Activated T-cell treated with anti-CD3 and anti-CD28 coated beads for 1 hour (primary cell): ENCODE results near the gene LZIC.
A peak's percentile ranks its signal among the peaks of the same experiment; 100 is the strongest.
"Not testable (repeated sequence)": the region's sequence is repeated elsewhere in the genome, so short reads cannot be mapped to it uniquely, and the experiment has no call there.

Experiments used
- DNase-seq: peaks from one replicate; pipeline ENCODE4 v3.0.0-alpha.2; 2020; ENCODE audit warnings: low read depth

Gene LZIC

GRCh38 chr1:9942939-9943788 is at the start of gene LZIC, which contains the start of gene NMNAT1:
LZIC (minus strand) TSS chr1:9943391; CDS start chr1:9936619, 6,772 bp downstream.
NMNAT1 (plus strand) TSS chr1:9943475; CDS start chr1:9972074, 28,599 bp downstream.
- peak; percentile 80 for DNase-seq

GRCh38 chr1:9992910-9993309 is 49.7 kb upstream of the LZIC start:
- no peak for DNase-seq

- no peak for DNase-seq
Measured at GRCh38 chr1:9990944-9991343, 47.8 kb upstream of the LZIC start.

GRCh38 chr1:9989773-9990172 is 46.6 kb upstream of the LZIC start:
- no peak for DNase-seq

- DNase-seq, result no peak
Measured at GRCh38 chr1:9985001-9985400, 41.8 kb upstream of the LZIC start.

GRCh38 chr1:9984253-9984652 is 41.1 kb upstream of the LZIC start:
- no peak for DNase-seq

GRCh38 chr1:9960706-9961562 is 17.7 kb upstream of the LZIC start:
- DNase-seq, result no peak

- DNase-seq, result no peak
Measured at GRCh38 chr1:9960011-9960410, 16.8 kb upstream of the LZIC start.

- no peak for DNase-seq
Measured at GRCh38 chr1:9957726-9958125, 14.5 kb upstream of the LZIC start.

- DNase-seq, result no peak
Measured at GRCh38 chr1:9946315-9946714, 3.1 kb upstream of the LZIC start.

- no peak for DNase-seq
Measured at GRCh38 chr1:9942399-9942938, 722 bp downstream of the LZIC start.

GRCh38 chr1:9929431-9930385 is 13.5 kb downstream of the LZIC start:
- no peak for DNase-seq

GRCh38 chr1:9927259-9927658 is 15.9 kb downstream of the LZIC start:
- no peak for DNase-seq

GRCh38 chr1:9922342-9922741 is 20.8 kb downstream of the LZIC start:
- no peak for DNase-seq

GRCh38 chr1:9920606-9921005 is 22.6 kb downstream of the LZIC start:
- DNase-seq, result no peak

- DNase-seq, result no peak
Measured at GRCh38 chr1:9917901-9918300, 25.3 kb downstream of the LZIC start.

GRCh38 chr1:9917495-9917894 is 25.7 kb downstream of the LZIC start:
- not testable (repeated sequence) for DNase-seq

- DNase-seq, result no peak
Measured at GRCh38 chr1:9916452-9916851, 26.7 kb downstream of the LZIC start.

- no peak for DNase-seq
Measured at GRCh38 chr1:9914610-9914937, 28.6 kb downstream of the LZIC start.

GRCh38 chr1:9912264-9912936 is 30.8 kb downstream of the LZIC start:
- DNase-seq, result no peak
